ENCODE results near the gene SCUBE2. TPM values are rescaled to one million over a fixed set of nuclear protein-coding genes. Genes with fewer than 3 reads are reported as not detected.

Gene SCUBE2
- total RNA-seq, 4 donors from 2014 or later = 3.1 to 10.6 (median 5.0) TPM

GRCh38 chr11:9037046-9037780 lies 54.2 kb downstream of the SCUBE2 start:
- Histone ChIP-seq H3K36me3 (no peaks in the 10 kb centered on the region), H3K4me1 (no peaks in the 10 kb centered on the region), H3K4me3 (no peak overlapping the region), H3K9me3 (no peaks in the 10 kb centered on the region), H3K27ac (no peak overlapping the region), H3K27me3 (no peaks in the 10 kb centered on the region)
- no peak for DNase-seq
- no peak for TF ChIP-seq POLR2A (IDR thresholded peaks at IDR 0.05)
- TF ChIP-seq CTCF (IDR thresholded peaks at IDR 0.05) = no peak

- H3K4me1 ChIP-seq = no peaks in the 10 kb centered on the region
- no peak overlapping the region for H3K4me3 ChIP-seq
- no peak for DNase-seq
- H3K27me3 ChIP-seq = no peaks in the 10 kb centered on the region
- TF ChIP-seq CTCF (IDR thresholded peaks at IDR 0.05) = no peak
- TF ChIP-seq POLR2A (IDR thresholded peaks at IDR 0.05) = no peak
- H3K27ac ChIP-seq = no peak overlapping the region
- H3K36me3 ChIP-seq = no peaks in the 10 kb centered on the region
- H3K9me3 ChIP-seq = no peaks in the 10 kb centered on the region
These were observed 60.8 kb downstream of the SCUBE2 start for GRCh38 chr11:9030601-9031000.

DNA sequence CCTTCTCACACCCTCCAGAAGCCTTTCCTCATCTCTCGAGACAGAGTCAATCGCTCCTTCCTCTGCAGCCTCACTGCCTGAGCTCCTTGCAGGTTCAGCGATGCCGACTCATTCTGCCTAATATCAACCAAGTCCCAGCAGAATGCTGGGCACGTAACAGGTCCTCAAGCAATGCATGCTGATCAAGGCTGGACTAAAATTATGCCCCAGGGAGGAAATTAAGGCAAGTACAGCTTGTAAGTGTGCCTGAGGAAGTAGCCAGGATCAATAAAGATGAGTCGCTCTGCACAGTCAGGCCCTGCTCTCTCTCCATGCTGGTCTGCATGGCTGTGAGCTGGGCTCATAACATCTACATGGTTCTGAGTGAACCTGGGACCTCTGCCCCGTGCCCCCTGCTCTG lies 62.0 kb downstream of the SCUBE2 start:
- Histone ChIP-seq H3K4me3 (no peak overlapping the region), H3K9me3 (no peaks in the 10 kb centered on the region), H3K4me1 (no peaks in the 10 kb centered on the region), H3K36me3 (no peaks in the 10 kb centered on the region), H3K27me3 (no peaks in the 10 kb centered on the region), H3K27ac (no peak overlapping the region)
- no peak for DNase-seq
- TF ChIP-seq CTCF (IDR thresholded peaks at IDR 0.05) (no peak), POLR2A (IDR thresholded peaks at IDR 0.05) (no peak)

DNA sequence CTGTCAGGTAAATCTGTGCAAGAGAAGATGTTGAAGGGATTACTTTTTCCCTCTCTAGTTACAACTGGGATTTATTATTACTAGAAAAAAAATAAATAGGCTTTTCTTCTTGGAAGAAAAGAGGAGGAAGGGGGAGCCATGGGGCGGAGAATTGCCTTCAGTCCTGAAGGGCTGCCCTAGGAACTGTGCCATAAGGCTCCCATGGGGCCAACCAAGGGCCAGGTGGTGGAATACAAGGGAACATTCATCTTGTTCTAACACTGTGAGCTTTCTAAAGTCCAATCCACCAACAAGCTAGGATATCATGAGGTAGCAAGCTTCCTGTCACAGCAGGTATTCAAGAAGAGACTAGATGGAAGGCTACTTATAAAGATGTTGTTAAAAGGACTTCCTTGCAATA lies 62.8 kb downstream of the SCUBE2 start:
- no peak overlapping the region for H3K27ac ChIP-seq
- no peak for DNase-seq
- H3K9me3 ChIP-seq = no peaks in the 10 kb centered on the region
- H3K4me3 ChIP-seq = no peak overlapping the region
- TF ChIP-seq POLR2A (IDR thresholded peaks at IDR 0.05) (no peak), CTCF (IDR thresholded peaks at IDR 0.05) (no peak)
- no peaks in the 10 kb centered on the region for H3K36me3 ChIP-seq
- H3K4me1 ChIP-seq = no peaks in the 10 kb centered on the region
- H3K27me3 ChIP-seq = no peaks in the 10 kb centered on the region

- TF ChIP-seq CTCF (IDR thresholded peaks at IDR 0.05) (no peak), POLR2A (IDR thresholded peaks at IDR 0.05) (no peak)
- no peak overlapping the region for H3K27ac ChIP-seq
- no peaks in the 10 kb centered on the region for H3K36me3 ChIP-seq
- no peaks in the 10 kb centered on the region for H3K9me3 ChIP-seq
- no peaks in the 10 kb centered on the region for H3K4me1 ChIP-seq
- H3K4me3 ChIP-seq = no peak overlapping the region
- DNase-seq = no peak
- no peaks in the 10 kb centered on the region for H3K27me3 ChIP-seq
These were observed 66.1 kb downstream of the SCUBE2 start for GRCh38 chr11:9025101-9025850.

Data from Peyer's patch (tissue), 4 donors.